Gastroesophageal sphincter (tissue), 3 donors: ENCODE data around the gene COL25A1.

Source experiments
- CTCF ChIP-seq, 4 experiments: fragments of 200-600 bp in 2 of 4; fragments of 450-650 bp in 2 of 4; sonication (generic) in 1 of 4; IDR thresholded peaks; one replicate each; pipeline ENCODE4 v1.5.1; 2017 to 2019; ENCODE audit warnings: antibody characterized with exemption in 4 of 4, mild to moderate bottlenecking in 2 of 4, moderate library complexity in 2 of 4
- EP300 ChIP-seq: sonication (generic); formaldehyde crosslinking; IDR thresholded peaks from one replicate; pipeline ENCODE4 v1.6.1; 2017; ENCODE audit warnings: antibody characterized with exemption, mild to moderate bottlenecking
- POLR2AphosphoS5 ChIP-seq: sonication (generic); formaldehyde crosslinking; IDR thresholded peaks from one replicate; pipeline ENCODE4 v1.6.1; 2017; ENCODE audit warnings: antibody characterized with exemption

GRCh38 chr4:109010521-109010920, 291.9 kb downstream of the COL25A1 start:
- TF ChIP-seq CTCF (IDR thresholded peaks at IDR 0.05) (no peak), EP300 (no peak), POLR2AphosphoS5 (no peak)
